Endothelial cell (in vitro differentiated cells): ENCODE results near the gene TNIK. TPM values are rescaled to one million over a fixed set of nuclear protein-coding genes. Genes with fewer than 3 reads are reported as not detected.

Source experiments
- DNase-seq: peaks from one replicate; pipeline ENCODE4 v3.0.0; 2021; ENCODE audit warnings: low spot score
- H3K27ac Mint-ChIP-seq: one replicate; pipeline ENCODE4 v1.8.0; 2021; ENCODE audit warnings: mixed read lengths, inconsistent platforms; ENCODE audit not compliant: unreplicated experiment
- H3K27me3 Mint-ChIP-seq: one replicate; pipeline ENCODE4 v1.8.0; 2021; ENCODE audit warnings: mild to moderate bottlenecking, moderate library complexity, mixed read lengths, inconsistent platforms; ENCODE audit not compliant: unreplicated experiment
- H3K36me3 Mint-ChIP-seq: one replicate; pipeline ENCODE4 v1.8.0; 2021; ENCODE audit warnings: mild to moderate bottlenecking, low read depth, mixed read lengths, inconsistent platforms; ENCODE audit not compliant: unreplicated experiment
- H3K4me1 Mint-ChIP-seq: one replicate; pipeline ENCODE4 v1.8.0; 2021; ENCODE audit warnings: mild to moderate bottlenecking, mixed read lengths, inconsistent platforms; ENCODE audit not compliant: unreplicated experiment
- H3K4me3 Mint-ChIP-seq: one replicate; pipeline ENCODE4 v1.8.0; 2021; ENCODE audit warnings: mild to moderate bottlenecking, mixed read lengths, inconsistent platforms; ENCODE audit not compliant: unreplicated experiment
- H3K9me3 Mint-ChIP-seq: one replicate; pipeline ENCODE4 v1.8.0; 2021; ENCODE audit warnings: mixed read lengths, inconsistent platforms; ENCODE audit not compliant: unreplicated experiment
- CTCF ChIP-seq: fragments of 200-600 bp; sonication (generic); IDR thresholded peaks from one replicate; pipeline ENCODE4 v1.5.0; 2021; ENCODE audit warnings: antibody characterized with exemption; ENCODE audit not compliant: unreplicated experiment
- total RNA-seq: library from RNA; stranded (reverse); fragmentation: NEBNext Ultra II Directional; extraction: Animal tissue kit (Norgen Biotek cat#: 25700); gene quantifications from one replicate; pipeline ENCODE4 v1.2.1, GENCODE V29; 2021; ENCODE audit not compliant: unreplicated experiment

TNIK gene
- total RNA-seq, 1 donor from 2014 or later = 67.0 TPM

- Mint-ChIP-seq H3K36me3 (no peaks in the 10 kb centered on the region), H3K27ac (no peak overlapping the region), H3K9me3 (no peaks in the 10 kb centered on the region), H3K4me3 (no peak overlapping the region), H3K4me1 (peaks cover 13% of the 10 kb centered on the region), H3K27me3 (no peaks in the 10 kb centered on the region)
- no peak for DNase-seq
- TF ChIP-seq CTCF = no peak
These were observed 176.4 kb downstream of the TNIK start for GRCh38 chr3:171283848-171284222.

GRCh38 chr3:171283183-171283847 is 176.9 kb downstream of the TNIK start:
- H3K4me3 Mint-ChIP-seq = no peak overlapping the region

GRCh38 chr3:171282041-171282440 is 178.2 kb downstream of the TNIK start:
- H3K4me3 Mint-ChIP-seq = no peak overlapping the region
- no peaks in the 10 kb centered on the region for H3K9me3 Mint-ChIP-seq
- no peak for DNase-seq
- H3K27me3 Mint-ChIP-seq = no peaks in the 10 kb centered on the region
- no peaks in the 10 kb centered on the region for H3K36me3 Mint-ChIP-seq
- no peak for TF ChIP-seq CTCF
- H3K27ac Mint-ChIP-seq = no peak overlapping the region
- peaks cover 16% of the 10 kb centered on the region for H3K4me1 Mint-ChIP-seq

More at GRCh38 chr3:171283183-171283847, 176.9 kb downstream of the TNIK start:
- H3K4me1 Mint-ChIP-seq = peaks cover 16% of the 10 kb centered on the region
- no peaks in the 10 kb centered on the region for H3K36me3 Mint-ChIP-seq
- no peak for DNase-seq
- peak overlapping the region; percentile 22 for H3K27ac Mint-ChIP-seq
- no peak for TF ChIP-seq CTCF
- H3K27me3 Mint-ChIP-seq = no peaks in the 10 kb centered on the region
- no peaks in the 10 kb centered on the region for H3K9me3 Mint-ChIP-seq

- H3K4me3 Mint-ChIP-seq = no peak overlapping the region
- no peak for DNase-seq
- no peak for TF ChIP-seq CTCF
- H3K4me1 Mint-ChIP-seq = peaks cover 16% of the 10 kb centered on the region
- H3K36me3 Mint-ChIP-seq = no peaks in the 10 kb centered on the region
- no peaks in the 10 kb centered on the region for H3K9me3 Mint-ChIP-seq
- H3K27me3 Mint-ChIP-seq = no peaks in the 10 kb centered on the region
- H3K27ac Mint-ChIP-seq = no peak overlapping the region
These were observed 178.8 kb downstream of the TNIK start for GRCh38 chr3:171281256-171281992.

- TF ChIP-seq CTCF = no peak
- Mint-ChIP-seq H3K9me3 (no peaks in the 10 kb centered on the region), H3K4me1 (peaks cover 18% of the 10 kb centered on the region), H3K27me3 (no peaks in the 10 kb centered on the region), H3K27ac (no peak overlapping the region), H3K36me3 (no peaks in the 10 kb centered on the region), H3K4me3 (no peak overlapping the region)
- DNase-seq = no peak
These were observed 180.2 kb downstream of the TNIK start for GRCh38 chr3:171279972-171280371.
